GM10248 (cell line): ENCODE measurements around the gene CLEC2L.

Experiments
- CTCF ChIA-PET: fragments of 300-600 bp; sonication (Branson Sonifier 250); formaldehyde crosslinking; extraction: SDS; loops from one replicate; lab custom pipeline; 2021; ENCODE audit warnings: antibody characterized with exemption; lab: Yijun Ruan, JAX
- POLR2A ChIA-PET: fragments of 350-650 bp; sonication (Branson Sonifier 250); formaldehyde crosslinking; extraction: SDS; loops from one replicate; lab custom pipeline; 2020; ENCODE audit warnings: antibody characterized with exemption; lab: Yijun Ruan, JAX
- DNase-seq: peaks from one replicate; pipeline ENCODE4 v3.0.0; 2012; ENCODE audit errors: extremely low spot score
- TF ChIP-seq, protein P1 (sequence below): IDR thresholded peaks from 2 replicates; pipeline ENCODE4 v1.5.1; 2012; ENCODE audit warnings: mild to moderate bottlenecking, low read depth; ENCODE audit errors: extremely low read depth, missing control alignments, control extremely low read depth

CLEC2L gene

DNA sequence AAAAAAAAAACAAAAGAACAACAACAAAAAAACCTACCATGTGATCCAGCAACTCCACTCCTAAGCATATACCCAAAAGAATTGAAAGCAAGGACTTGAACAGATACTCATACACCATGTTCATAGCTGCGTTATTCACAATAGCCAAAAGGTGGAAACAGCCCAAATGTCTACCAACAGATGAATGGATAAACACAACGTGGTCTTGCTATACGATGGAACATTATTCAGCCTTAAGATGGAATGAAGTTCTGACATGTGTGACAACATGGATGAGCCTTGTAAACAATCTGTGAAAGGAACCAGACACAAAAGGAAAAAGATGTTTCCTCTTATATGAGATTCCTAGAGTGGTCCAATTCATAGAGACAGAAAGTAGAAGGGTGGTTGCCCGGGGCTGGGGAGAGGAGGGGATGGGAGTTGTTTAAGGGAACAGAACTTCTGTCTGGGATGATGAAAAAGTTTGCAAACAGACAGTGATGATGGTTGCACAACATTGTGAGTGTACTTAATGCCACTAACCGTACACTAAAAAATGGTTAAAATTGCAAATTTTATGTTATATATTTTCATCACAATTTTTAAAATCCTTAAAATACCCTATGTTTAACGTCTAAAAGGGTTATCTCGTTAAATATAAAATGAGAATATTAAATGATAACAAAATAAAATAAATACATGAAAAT lies 11.6 kb downstream of the CLEC2L start:
- ChIA-PET POLR2A (no interaction called here), CTCF (no interaction called here)
- DNase-seq = no peak
- TF ChIP-seq, protein P1, sequence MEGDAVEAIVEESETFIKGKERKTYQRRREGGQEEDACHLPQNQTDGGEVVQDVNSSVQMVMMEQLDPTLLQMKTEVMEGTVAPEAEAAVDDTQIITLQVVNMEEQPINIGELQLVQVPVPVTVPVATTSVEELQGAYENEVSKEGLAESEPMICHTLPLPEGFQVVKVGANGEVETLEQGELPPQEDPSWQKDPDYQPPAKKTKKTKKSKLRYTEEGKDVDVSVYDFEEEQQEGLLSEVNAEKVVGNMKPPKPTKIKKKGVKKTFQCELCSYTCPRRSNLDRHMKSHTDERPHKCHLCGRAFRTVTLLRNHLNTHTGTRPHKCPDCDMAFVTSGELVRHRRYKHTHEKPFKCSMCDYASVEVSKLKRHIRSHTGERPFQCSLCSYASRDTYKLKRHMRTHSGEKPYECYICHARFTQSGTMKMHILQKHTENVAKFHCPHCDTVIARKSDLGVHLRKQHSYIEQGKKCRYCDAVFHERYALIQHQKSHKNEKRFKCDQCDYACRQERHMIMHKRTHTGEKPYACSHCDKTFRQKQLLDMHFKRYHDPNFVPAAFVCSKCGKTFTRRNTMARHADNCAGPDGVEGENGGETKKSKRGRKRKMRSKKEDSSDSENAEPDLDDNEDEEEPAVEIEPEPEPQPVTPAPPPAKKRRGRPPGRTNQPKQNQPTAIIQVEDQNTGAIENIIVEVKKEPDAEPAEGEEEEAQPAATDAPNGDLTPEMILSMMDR = no peak

DNA sequence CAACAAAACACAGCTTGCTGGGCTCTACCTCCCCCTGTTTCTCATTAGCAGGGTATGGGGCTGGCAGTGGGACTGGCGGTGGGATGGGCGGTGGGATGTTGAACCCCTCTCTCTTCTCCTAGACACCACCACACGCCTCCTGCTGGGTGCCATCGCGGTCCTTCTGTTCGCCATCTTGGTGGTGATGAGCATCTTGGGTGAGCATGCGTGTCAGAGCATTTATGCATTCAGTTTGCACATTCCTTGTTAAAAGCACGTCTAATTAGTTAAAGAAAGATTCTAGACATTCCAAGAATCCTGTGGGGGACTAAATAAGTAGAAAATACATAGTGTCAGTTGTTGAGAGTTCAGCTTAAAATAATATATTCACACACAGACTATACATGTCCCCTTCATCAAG lies 12.7 kb downstream of the CLEC2L start:
- TF ChIP-seq, protein P1 = no peak
- ChIA-PET CTCF (no interaction called here), POLR2A (no interaction called here)
- DNase-seq = no peak

DNA sequence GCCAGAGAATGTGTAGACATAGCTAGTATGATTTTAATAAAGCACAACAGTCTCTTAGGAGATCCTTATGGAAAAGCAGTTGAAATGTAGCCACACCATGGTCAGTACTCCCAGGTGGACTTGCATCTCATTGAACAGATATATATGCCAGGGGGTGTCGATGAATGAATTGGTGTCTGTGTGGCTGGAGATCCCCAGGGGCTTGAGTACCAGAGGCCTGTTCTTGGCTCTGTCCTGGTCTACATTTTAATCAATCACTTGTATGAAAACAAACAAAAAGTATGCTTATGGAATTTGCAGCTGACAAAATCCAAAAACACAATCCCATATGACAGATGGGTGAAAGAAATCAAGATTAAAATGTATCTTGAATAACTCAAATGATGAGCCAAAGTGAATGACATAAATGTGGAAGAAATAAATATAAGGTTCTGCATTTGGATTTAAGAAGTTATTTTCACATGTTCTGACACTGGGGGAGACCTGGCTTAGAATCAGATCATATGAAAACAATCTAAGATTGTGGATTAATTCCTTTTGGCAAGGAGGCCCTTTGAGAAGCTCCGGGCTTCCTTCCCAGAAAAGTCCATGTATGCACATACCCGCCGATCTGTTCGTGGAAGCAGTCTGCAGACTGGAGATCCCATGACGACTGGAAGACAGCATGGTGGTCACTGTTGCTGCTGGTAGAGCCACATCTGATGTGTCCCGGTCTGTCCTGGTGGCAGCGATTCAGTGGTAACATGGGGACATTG lies 15.6 kb downstream of the CLEC2L start:
- POLR2A ChIA-PET = no interaction called here
- CTCF ChIA-PET = no interaction called here
- TF ChIP-seq, protein P1 = no peak
- no peak for DNase-seq

DNA sequence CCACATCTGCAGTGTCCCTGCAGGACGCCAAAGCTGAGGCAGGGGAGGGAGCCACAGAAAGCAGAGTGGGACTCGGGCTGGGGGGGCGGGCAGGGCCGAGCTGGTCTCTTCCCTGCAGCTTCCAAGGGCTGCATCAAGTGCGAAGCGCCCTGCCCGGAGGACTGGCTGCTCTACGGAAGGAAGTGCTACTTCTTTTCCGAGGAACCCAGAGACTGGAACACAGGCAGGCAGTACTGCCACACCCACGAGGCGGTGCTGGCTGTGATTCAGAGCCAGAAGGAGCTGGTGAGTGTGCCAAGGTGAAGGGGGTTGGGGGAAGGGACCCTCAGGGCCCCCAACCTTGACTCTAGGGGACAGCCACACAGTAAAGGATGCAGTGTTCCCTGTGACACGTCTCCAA lies 16.7 kb downstream of the CLEC2L start:
- TF ChIP-seq, protein P1 = no peak
- CTCF ChIA-PET = no interaction called here
- POLR2A ChIA-PET = no interaction called here
- no peak for DNase-seq

DNA sequence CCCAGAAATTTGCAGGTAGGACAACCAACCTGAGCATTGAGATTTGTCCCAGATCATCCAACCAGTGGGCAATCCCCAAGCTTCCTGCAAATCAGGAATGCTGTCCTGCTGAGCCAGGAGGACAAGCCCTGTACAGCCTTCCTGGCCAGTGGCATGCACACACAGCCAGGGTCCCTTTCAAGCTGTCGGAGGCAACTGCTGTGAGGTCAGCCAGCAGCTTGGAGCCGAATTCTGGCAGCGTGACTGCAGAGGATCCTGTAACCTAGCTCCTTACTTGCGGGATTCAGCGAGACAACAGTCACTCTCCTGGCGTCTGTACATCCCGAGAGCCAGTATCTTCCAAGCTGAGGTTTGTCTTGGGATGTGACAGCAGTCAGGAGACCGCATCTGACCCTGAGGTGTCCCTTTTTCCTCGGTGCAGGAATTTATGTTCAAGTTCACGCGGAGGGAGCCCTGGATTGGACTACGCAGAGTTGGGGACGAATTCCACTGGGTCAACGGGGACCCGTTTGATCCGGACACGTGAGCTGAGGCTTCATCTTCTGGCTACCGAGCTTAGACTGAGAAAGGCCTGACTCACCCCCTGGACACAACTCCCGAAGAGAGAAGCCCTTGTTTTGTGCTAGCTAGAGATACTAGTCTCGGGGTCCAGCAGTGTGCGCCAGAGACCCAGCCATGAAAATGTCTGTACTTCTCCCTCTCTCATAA lies 18.3 kb downstream of the CLEC2L start:
- CTCF ChIA-PET = no interaction called here
- TF ChIP-seq, protein P1 = no peak
- DNase-seq = no peak
- POLR2A ChIA-PET = no interaction called here

DNA sequence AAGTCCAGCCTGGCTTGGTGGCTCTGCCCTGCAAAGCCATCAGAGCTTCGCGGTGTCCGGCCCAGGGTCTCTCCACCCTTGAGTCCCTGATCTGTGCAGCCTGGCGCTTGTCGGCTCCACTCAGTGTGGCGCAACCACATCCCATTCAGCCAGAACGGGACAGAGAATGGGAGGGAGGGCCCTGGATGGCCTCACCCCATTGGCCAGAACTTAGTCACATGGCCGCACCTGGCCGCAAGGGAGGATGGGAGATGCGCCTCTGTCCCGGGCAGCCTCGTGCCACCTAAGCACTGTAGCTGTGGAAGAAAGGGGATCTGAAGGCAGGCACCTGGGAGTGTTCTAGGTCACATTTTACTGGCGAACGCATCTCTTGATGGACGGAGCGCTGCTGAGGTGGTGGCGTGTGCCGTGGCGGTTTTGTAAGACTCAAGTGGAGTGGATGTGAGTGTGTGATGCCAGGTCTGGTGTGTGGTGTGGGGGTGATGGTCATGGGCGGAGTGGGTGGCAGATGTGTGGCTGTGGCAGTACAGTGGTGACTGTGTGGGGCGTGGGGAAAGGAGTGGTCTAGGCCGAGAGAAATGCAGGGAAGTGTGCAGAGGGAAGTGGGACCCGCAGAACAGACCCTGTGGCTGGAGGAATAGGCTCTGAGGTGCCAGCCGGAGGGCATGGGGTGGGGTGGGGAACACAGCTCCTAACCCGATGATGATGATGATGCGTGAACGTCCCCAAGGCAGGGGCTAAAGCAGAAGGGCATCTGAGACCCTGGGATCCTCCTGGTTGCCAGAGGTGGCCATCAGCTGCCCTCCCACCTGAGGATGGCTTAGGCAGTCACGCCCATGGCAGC lies 19.0 kb downstream of the CLEC2L start:
- CTCF ChIA-PET = no interaction called here
- TF ChIP-seq, protein P1 = no peak
- POLR2A ChIA-PET = no interaction called here
- DNase-seq = no peak
